Amniotic stem cell (primary cell): ENCODE measurements around the gene MIAT.
"Not testable (repeated sequence)": the region's sequence is repeated elsewhere in the genome, so short reads cannot be mapped to it uniquely, and the experiment has no call there.

Source experiments
- DNase-seq: peaks from one replicate; lab custom pipeline; 2025; lab: John Stamatoyannopoulos, UW

The MIAT gene

GRCh38 chr22:26700462-26700861 is 43.1 kb downstream of the MIAT start:
- DNase-seq = no peak

- DNase-seq = no peak
Observed at GRCh38 chr22:26700886-26701285, 43.5 kb downstream of the MIAT start.

GRCh38 chr22:26701323-26701722 is 43.9 kb downstream of the MIAT start:
- no peak for DNase-seq

- no peak for DNase-seq
Observed at GRCh38 chr22:26702906-26703830, 45.8 kb downstream of the MIAT start.

- not testable (repeated sequence) for DNase-seq
Observed at GRCh38 chr22:26705379-26705778, 48.0 kb downstream of the MIAT start.

GRCh38 chr22:26707090-26707489 is 49.7 kb downstream of the MIAT start:
- DNase-seq = no peak

- no peak for DNase-seq
Observed at GRCh38 chr22:26707581-26707980, 50.2 kb downstream of the MIAT start.

GRCh38 chr22:26708256-26709009 is 51.0 kb downstream of the MIAT start:
- DNase-seq = no peak

- DNase-seq = no peak
Observed at GRCh38 chr22:26709617-26710390, 52.4 kb downstream of the MIAT start.

- DNase-seq = no peak
Observed at GRCh38 chr22:26711205-26711963, 54.0 kb downstream of the MIAT start.

- no peak for DNase-seq
Observed at GRCh38 chr22:26712158-26712557, 54.8 kb downstream of the MIAT start.

- DNase-seq = no peak
Observed at GRCh38 chr22:26713823-26714449, 56.5 kb downstream of the MIAT start.

- DNase-seq = no peak
Observed at GRCh38 chr22:26714971-26715370, 57.6 kb downstream of the MIAT start.

- no peak for DNase-seq
Observed at GRCh38 chr22:26715392-26715936, 58.1 kb downstream of the MIAT start.

GRCh38 chr22:26718488-26718887 is 61.1 kb downstream of the MIAT start:
- DNase-seq = no peak

GRCh38 chr22:26718905-26719304 is 61.5 kb downstream of the MIAT start:
- peak; percentile 83 for DNase-seq

GRCh38 chr22:26722159-26722558 is 64.8 kb downstream of the MIAT start:
- DNase-seq = no peak

- DNase-seq = no peak
Observed at GRCh38 chr22:26724414-26724813, 67.0 kb downstream of the MIAT start.

GRCh38 chr22:26725012-26725676 is 67.8 kb downstream of the MIAT start:
- no peak for DNase-seq
